Measurements from ENCODE around the gene KMT2B.

Gene KMT2B

GRCh38 chr19:35777961-35778360 lies 60.2 kb downstream of the KMT2B start:
- no peak for DNase-seq (ENCODE audit: low read depth)

- no peak for DNase-seq (ENCODE audit: low read depth)
These were observed 61.2 kb downstream of the KMT2B start for GRCh38 chr19:35779033-35779432.

GRCh38 chr19:35780058-35780457 lies 62.3 kb downstream of the KMT2B start:
- no peak for DNase-seq (ENCODE audit: low read depth)

- no peak for DNase-seq (ENCODE audit: low read depth)
These were observed 62.9 kb downstream of the KMT2B start for GRCh38 chr19:35780717-35781116.

GRCh38 chr19:35781650-35782049 lies 63.8 kb downstream of the KMT2B start:
- no peak for DNase-seq (ENCODE audit: low read depth)

- no peak for DNase-seq (ENCODE audit: low read depth)
These were observed 64.8 kb downstream of the KMT2B start for GRCh38 chr19:35782589-35782988.

- no peak for DNase-seq (ENCODE audit: low read depth)
These were observed 65.9 kb downstream of the KMT2B start for GRCh38 chr19:35783469-35784434.

- no peak for DNase-seq (ENCODE audit: low read depth)
These were observed 66.9 kb downstream of the KMT2B start for GRCh38 chr19:35784503-35785338.

GRCh38 chr19:35785339-35785627 lies 67.5 kb downstream of the KMT2B start:
- DNase-seq (ENCODE audit: low read depth) = no peak

- DNase-seq (ENCODE audit: low read depth) = no peak
These were observed 68.7 kb downstream of the KMT2B start for GRCh38 chr19:35786299-35787160.

- no peak for DNase-seq (ENCODE audit: low read depth)
These were observed 69.5 kb downstream of the KMT2B start for GRCh38 chr19:35787227-35787799.
